Sigmoid colon (tissue), 4 donors: ENCODE results near the gene POLH.

ENCODE experiments used
- CTCF ChIP-seq, 4 experiments: fragments of 450-650 bp in 3 of 4; fragments of 200-600 bp in 1 of 4; IDR thresholded peaks; one replicate each; pipeline ENCODE4 v1.5.1; 2016 to 2019; ENCODE audit warnings: antibody characterized with exemption in 4 of 4, mild to moderate bottlenecking in 3 of 4, moderate library complexity in 2 of 4
- EP300 ChIP-seq, 4 donors: sonication (generic); formaldehyde crosslinking; IDR thresholded peaks; one replicate each; pipeline ENCODE4 v1.6.1; 2017; ENCODE audit warnings: antibody characterized with exemption in 4 of 4
- POLR2A ChIP-seq, 2 donors: fragments of 450-650 bp; IDR thresholded peaks; one replicate each; pipeline ENCODE4 v1.6.1; 2016; ENCODE audit warnings: antibody characterized with exemption in 2 of 2, mild to moderate bottlenecking in 2 of 2, moderate library complexity in 2 of 2
- POLR2AphosphoS5 ChIP-seq, 4 donors: sonication (generic); formaldehyde crosslinking; IDR thresholded peaks; one replicate each; pipeline ENCODE4 v1.6.1; 2017; ENCODE audit warnings: antibody characterized with exemption in 4 of 4

- TF ChIP-seq POLR2A (IDR thresholded peaks at IDR 0.05) (no peak), CTCF (IDR thresholded peaks at IDR 0.05) (no peak), EP300 (IDR thresholded peaks at IDR 0.05) (no peak), POLR2AphosphoS5 (IDR thresholded peaks at IDR 0.05) (no peak)
These were observed 48.1 kb downstream of the POLH start for GRCh38 chr6:43623880-43624785.
